HL-60 (cell line): Measurements from ENCODE around the gene CLRN3.

Experiments used
- CTCF ChIP-seq: IDR thresholded peaks from one replicate; pipeline ENCODE4 v1.5.1; 2011; ENCODE audit warnings: low read length, control low read depth, inconsistent platforms; ENCODE audit not compliant: insufficient read depth
- POLR2AphosphoS5 ChIP-seq: IDR thresholded peaks from 2 replicates; pipeline ENCODE4 v1.6.1; 2012; ENCODE audit warnings: low read depth
- SPI1 ChIP-seq: IDR thresholded peaks from 2 replicates; pipeline ENCODE4 v1.6.1; 2012; ENCODE audit warnings: low read depth, mild to moderate bottlenecking, borderline replicate concordance

- no peak for TF ChIP-seq CTCF
- TF ChIP-seq POLR2AphosphoS5, result no peak
- TF ChIP-seq SPI1, result peak; percentile 67
Measured at GRCh38 chr10:127926455-127926854, 33.7 kb upstream of the CLRN3 start.
